Measurements from ENCODE around the gene IL17RD.
A peak's percentile ranks its signal among the peaks of the same experiment; 100 is the strongest.
"Not testable (repeated sequence)": the region's sequence is repeated elsewhere in the genome, so short reads cannot be mapped to it uniquely, and the experiment has no call there.

Gene IL17RD

DNA sequence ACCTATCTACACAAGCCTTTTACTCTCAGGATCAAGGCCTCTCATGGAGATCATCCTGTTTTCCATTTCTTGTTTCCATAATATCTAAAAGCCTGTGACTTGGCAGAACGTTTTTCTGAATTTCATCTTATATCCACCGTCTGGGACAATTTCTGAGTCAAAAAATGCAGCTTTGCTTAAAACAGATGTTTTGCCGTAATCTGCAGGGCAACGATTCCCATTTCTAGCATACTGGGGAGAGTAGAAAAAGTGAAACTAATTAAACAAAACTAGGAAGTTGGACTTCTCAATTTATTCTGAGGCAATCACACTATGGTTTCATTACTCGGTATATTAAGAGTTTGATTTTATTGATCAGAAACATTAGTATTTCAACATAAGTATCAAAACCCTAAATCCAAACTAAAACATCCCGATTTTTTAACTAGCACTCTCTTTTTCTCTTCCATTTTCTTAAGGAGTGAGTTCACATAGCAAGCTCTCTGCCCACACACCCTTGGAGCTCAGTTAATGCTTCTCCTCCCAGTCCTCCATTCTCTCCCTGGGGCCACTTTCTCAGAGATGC is 71.1 kb downstream of the IL17RD start:
- H3K9me3 Mint-ChIP-seq, result no peaks in the 10 kb centered on the region
- H3K27ac Mint-ChIP-seq, result no peak overlapping the region
- H3K4me3 Mint-ChIP-seq, result no peak overlapping the region
- no peaks in the 10 kb centered on the region for H3K4me1 Mint-ChIP-seq
- H3K27me3 Mint-ChIP-seq, result no peaks in the 10 kb centered on the region
- H3K36me3 Mint-ChIP-seq, result no peaks in the 10 kb centered on the region

- Mint-ChIP-seq H3K27me3 (no peaks in the 10 kb centered on the region), H3K4me1 (no peaks in the 10 kb centered on the region), H3K9me3 (no peaks in the 10 kb centered on the region), H3K27ac (no peak overlapping the region), H3K36me3 (no peaks in the 10 kb centered on the region), H3K4me3 (no peak overlapping the region)
Measured at GRCh38 chr3:57093489-57093888, 71.7 kb downstream of the IL17RD start.

GRCh38 chr3:57091521-57092273 is 73.5 kb downstream of the IL17RD start:
- H3K27me3 Mint-ChIP-seq, result no peaks in the 10 kb centered on the region
- H3K4me3 Mint-ChIP-seq, result no peak overlapping the region
- no peaks in the 10 kb centered on the region for H3K9me3 Mint-ChIP-seq
- no peaks in the 10 kb centered on the region for H3K36me3 Mint-ChIP-seq
- no peaks in the 10 kb centered on the region for H3K4me1 Mint-ChIP-seq
- no peak overlapping the region for H3K27ac Mint-ChIP-seq

- H3K36me3 Mint-ChIP-seq, result no peaks in the 10 kb centered on the region
Measured at GRCh38 chr3:57089043-57089442, 76.1 kb downstream of the IL17RD start.

GRCh38 chr3:57088503-57088902 is 76.7 kb downstream of the IL17RD start:
- Mint-ChIP-seq H3K4me1 (no peaks in the 10 kb centered on the region), H3K9me3 (no peaks in the 10 kb centered on the region), H3K27me3 (no peaks in the 10 kb centered on the region)

More at GRCh38 chr3:57089043-57089442, 76.1 kb downstream of the IL17RD start:
- no peak overlapping the region for H3K4me3 Mint-ChIP-seq
- no peaks in the 10 kb centered on the region for H3K4me1 Mint-ChIP-seq
- H3K9me3 Mint-ChIP-seq, result no peaks in the 10 kb centered on the region
- no peaks in the 10 kb centered on the region for H3K27me3 Mint-ChIP-seq
- H3K27ac Mint-ChIP-seq, result no peak overlapping the region

GRCh38 chr3:57087361-57088092 is 77.6 kb downstream of the IL17RD start:
- Mint-ChIP-seq H3K9me3 (no peaks in the 10 kb centered on the region), H3K36me3 (no peaks in the 10 kb centered on the region), H3K27ac (no peak overlapping the region), H3K4me3 (no peak overlapping the region), H3K4me1 (no peaks in the 10 kb centered on the region), H3K27me3 (no peaks in the 10 kb centered on the region)

More at GRCh38 chr3:57088503-57088902, 76.7 kb downstream of the IL17RD start:
- no peak overlapping the region for H3K27ac Mint-ChIP-seq
- no peaks in the 10 kb centered on the region for H3K36me3 Mint-ChIP-seq
- no peak overlapping the region for H3K4me3 Mint-ChIP-seq

GRCh38 chr3:57086201-57086600 is 79.0 kb downstream of the IL17RD start:
- no peak overlapping the region for H3K4me3 Mint-ChIP-seq
- H3K36me3 Mint-ChIP-seq, result no peaks in the 10 kb centered on the region
- H3K27ac Mint-ChIP-seq, result no peak overlapping the region
- H3K4me1 Mint-ChIP-seq, result no peaks in the 10 kb centered on the region
- H3K27me3 Mint-ChIP-seq, result no peaks in the 10 kb centered on the region
- H3K9me3 Mint-ChIP-seq, result no peaks in the 10 kb centered on the region

GRCh38 chr3:57085211-57085610 is 79.9 kb downstream of the IL17RD start:
- no peak overlapping the region for H3K4me3 Mint-ChIP-seq
- no peaks in the 10 kb centered on the region for H3K9me3 Mint-ChIP-seq
- H3K4me1 Mint-ChIP-seq, result no peaks in the 10 kb centered on the region
- peaks cover 4% of the 10 kb centered on the region for H3K27me3 Mint-ChIP-seq
- H3K27ac Mint-ChIP-seq, result no peak overlapping the region
- H3K36me3 Mint-ChIP-seq, result no peaks in the 10 kb centered on the region

- not testable (repeated sequence) for H3K36me3 Mint-ChIP-seq, H3K27me3 Mint-ChIP-seq, H3K4me1 Mint-ChIP-seq, H3K27ac Mint-ChIP-seq, H3K9me3 Mint-ChIP-seq, H3K4me3 Mint-ChIP-seq
Measured at GRCh38 chr3:57083266-57083995, 81.7 kb downstream of the IL17RD start.

DNA sequence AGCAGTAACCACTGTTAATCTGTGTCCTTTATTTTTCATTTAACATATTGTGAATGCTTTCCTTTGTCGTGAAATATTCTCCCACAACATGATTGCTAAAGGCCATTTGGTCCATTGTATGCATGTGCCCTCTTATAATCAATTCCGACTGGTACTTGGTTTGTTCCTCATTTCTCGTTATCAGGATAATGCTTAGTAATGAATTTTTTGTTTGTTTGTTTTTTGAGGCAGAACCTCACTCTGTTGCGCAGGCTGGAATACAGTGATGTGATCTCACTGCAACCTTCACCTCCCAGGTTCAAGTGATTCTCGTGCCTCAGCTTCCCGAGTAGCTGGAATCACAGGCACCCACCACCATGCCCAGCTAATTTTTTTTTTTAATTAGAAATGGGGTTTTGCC is 82.7 kb downstream of the IL17RD start:
- peaks cover 15% of the 10 kb centered on the region for H3K27me3 Mint-ChIP-seq
- H3K27ac Mint-ChIP-seq, result no peak overlapping the region
- no peaks in the 10 kb centered on the region for H3K4me1 Mint-ChIP-seq
- H3K4me3 Mint-ChIP-seq, result no peak overlapping the region
- no peaks in the 10 kb centered on the region for H3K9me3 Mint-ChIP-seq
- no peaks in the 10 kb centered on the region for H3K36me3 Mint-ChIP-seq

DNA sequence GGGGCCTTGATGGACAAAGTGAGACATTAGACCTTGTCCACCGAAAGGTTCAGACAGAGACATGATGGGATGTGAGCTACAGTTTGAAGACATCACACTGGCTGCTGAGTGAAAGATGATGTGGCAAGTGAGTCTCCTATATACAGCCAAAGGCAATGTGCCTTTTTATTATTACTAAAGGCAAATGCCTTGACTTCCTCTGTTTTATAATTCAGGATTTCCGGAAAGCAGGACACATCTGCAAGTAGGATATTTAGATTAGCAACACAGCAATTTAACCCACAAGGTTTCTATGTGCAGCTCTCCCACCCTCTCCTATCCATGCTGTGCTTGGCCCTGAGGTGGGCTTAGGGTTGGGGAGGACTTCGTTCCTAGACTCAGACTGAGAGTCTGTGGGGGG is 84.0 kb downstream of the IL17RD start:
- Mint-ChIP-seq H3K4me1 (no peaks in the 10 kb centered on the region), H3K27me3 (peaks cover 27% of the 10 kb centered on the region), H3K4me3 (no peak overlapping the region), H3K27ac (no peak overlapping the region), H3K36me3 (no peaks in the 10 kb centered on the region), H3K9me3 (no peaks in the 10 kb centered on the region)

DNA sequence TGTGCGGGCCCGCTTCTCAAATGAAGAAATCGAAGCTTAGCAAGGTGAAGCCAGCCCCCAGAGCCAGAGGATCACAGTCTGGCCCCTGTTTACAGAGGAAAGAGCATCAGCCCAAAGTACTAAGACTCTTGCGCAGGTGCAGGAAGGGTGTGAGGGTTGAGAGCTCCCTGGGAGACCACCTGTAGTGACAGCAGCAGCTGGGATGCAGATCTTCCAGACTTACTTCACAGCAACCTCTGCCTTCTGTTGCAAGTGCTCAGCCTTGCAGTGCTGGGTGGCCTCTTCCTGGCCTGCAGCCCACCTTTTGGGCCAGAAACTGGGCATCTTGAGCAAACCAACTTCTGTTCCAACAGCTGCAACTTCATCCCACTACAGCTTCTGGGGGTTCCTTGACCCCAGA is 85.0 kb downstream of the IL17RD start:
- Mint-ChIP-seq H3K9me3 (no peaks in the 10 kb centered on the region), H3K4me1 (no peaks in the 10 kb centered on the region), H3K36me3 (no peaks in the 10 kb centered on the region), H3K27me3 (peaks cover 31% of the 10 kb centered on the region), H3K4me3 (peak overlapping the region; percentile 57), H3K27ac (no peak overlapping the region)

DNA sequence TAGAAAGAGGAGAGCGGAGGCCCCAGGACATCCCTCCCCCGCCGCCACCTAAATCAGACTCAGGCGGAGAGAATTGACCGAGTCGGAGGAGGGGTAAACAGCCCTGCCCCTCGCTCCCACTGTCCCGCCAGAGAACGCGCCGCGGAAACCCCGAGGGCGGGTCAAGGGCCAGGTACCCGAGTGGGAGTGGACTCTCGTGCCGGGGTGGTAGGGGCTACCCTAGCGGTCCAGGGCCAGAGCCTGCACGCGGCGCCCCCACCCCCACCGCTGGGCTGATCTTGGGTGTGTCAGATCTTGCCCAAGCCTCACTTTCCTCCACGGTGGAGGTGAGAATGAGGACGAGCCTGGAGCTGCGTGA is 85.7 kb downstream of the IL17RD start:
- no peaks in the 10 kb centered on the region for H3K4me1 Mint-ChIP-seq

GRCh38 chr3:57078635-57079473 is 86.3 kb downstream of the IL17RD start:
- H3K36me3 Mint-ChIP-seq, result no peaks in the 10 kb centered on the region
- H3K9me3 Mint-ChIP-seq, result no peaks in the 10 kb centered on the region
- no peaks in the 10 kb centered on the region for H3K4me1 Mint-ChIP-seq
- peaks cover 44% of the 10 kb centered on the region for H3K27me3 Mint-ChIP-seq
- H3K4me3 Mint-ChIP-seq, result peak overlapping the region; percentile 74
- no peak overlapping the region for H3K27ac Mint-ChIP-seq

More for the DNA sequence above, 85.7 kb downstream of the IL17RD start:
- no peaks in the 10 kb centered on the region for H3K36me3 Mint-ChIP-seq
- H3K4me3 Mint-ChIP-seq, result peak overlapping the region; percentile 57
- no peak overlapping the region for H3K27ac Mint-ChIP-seq
- H3K27me3 Mint-ChIP-seq, result peaks cover 38% of the 10 kb centered on the region
- H3K9me3 Mint-ChIP-seq, result no peaks in the 10 kb centered on the region

GRCh38 chr3:57078344-57078634 is 86.9 kb downstream of the IL17RD start:
- Mint-ChIP-seq H3K36me3 (no peaks in the 10 kb centered on the region), H3K9me3 (no peaks in the 10 kb centered on the region), H3K4me3 (peak overlapping the region; percentile 74), H3K4me1 (no peaks in the 10 kb centered on the region), H3K27me3 (peaks cover 45% of the 10 kb centered on the region), H3K27ac (no peak overlapping the region)

Data from activated naive CD4-positive, alpha-beta T cell treated with anti-CD3 and anti-CD28 coated beads, Interleukin-2, amount 50 U/mL, for 24 hours (primary cell).